ENCODE results near the gene TMED1. TPM values are rescaled to one million over a fixed set of nuclear protein-coding genes. Genes with fewer than 3 reads are reported as not detected.

Gene TMED1
- total and polyA plus RNA-seq, 2 donors from 2014 or later: 36.0 to 60.6 TPM

DNA sequence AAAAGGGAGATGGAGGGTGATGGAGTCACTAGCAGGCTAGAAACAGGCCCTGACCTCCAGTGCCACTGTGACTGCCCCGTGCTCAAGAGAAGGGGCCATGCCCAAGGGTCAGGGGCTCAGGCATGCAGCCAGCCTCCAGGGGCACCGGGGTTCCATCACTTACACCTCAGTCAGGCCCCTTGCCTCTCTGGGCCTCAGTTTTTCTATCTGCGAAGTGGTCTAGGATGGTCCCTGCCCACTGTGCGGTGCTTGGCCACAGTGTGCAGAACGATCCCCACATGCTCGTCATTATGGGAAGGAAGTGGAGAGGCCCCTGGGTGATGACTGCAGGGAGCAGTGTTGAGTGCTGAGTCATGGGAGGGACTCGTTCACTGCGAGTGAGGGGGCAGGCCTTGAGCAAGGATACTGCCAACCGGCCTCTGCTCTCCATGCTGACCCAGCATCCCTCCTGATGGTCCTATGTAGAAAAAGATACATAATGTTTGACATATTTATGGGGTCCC lies 23.1 kb downstream of the TMED1 start:
- intact Hi-C loops (cut with DNase I): no loop called here
- no peaks in the 10 kb centered on the region for H3K9me3 ChIP-seq (ENCODE audit: control insufficient read depth in 2 of 3, insufficient read depth in 1 of 3, low read length in 3 of 3)
- no peak overlapping the region for H3K27ac ChIP-seq (ENCODE audit: low read depth in 2 of 2, low read length in 2 of 2)
- DNase-seq: no peak
- no peak for FAIRE-seq
- no peak overlapping the region for H3K4me3 ChIP-seq (ENCODE audit: low read length in 3 of 3)
- H3K9ac ChIP-seq (ENCODE audit: low read length in 3 of 3): no peak overlapping the region
- TF ChIP-seq, protein P1, sequence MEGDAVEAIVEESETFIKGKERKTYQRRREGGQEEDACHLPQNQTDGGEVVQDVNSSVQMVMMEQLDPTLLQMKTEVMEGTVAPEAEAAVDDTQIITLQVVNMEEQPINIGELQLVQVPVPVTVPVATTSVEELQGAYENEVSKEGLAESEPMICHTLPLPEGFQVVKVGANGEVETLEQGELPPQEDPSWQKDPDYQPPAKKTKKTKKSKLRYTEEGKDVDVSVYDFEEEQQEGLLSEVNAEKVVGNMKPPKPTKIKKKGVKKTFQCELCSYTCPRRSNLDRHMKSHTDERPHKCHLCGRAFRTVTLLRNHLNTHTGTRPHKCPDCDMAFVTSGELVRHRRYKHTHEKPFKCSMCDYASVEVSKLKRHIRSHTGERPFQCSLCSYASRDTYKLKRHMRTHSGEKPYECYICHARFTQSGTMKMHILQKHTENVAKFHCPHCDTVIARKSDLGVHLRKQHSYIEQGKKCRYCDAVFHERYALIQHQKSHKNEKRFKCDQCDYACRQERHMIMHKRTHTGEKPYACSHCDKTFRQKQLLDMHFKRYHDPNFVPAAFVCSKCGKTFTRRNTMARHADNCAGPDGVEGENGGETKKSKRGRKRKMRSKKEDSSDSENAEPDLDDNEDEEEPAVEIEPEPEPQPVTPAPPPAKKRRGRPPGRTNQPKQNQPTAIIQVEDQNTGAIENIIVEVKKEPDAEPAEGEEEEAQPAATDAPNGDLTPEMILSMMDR (IDR thresholded peaks at IDR 0.05; ENCODE audit: borderline replicate concordance, extremely low read depth, insufficient read depth): no peak
- peaks cover 3 to 50% (median 14%) of the 10 kb centered on the region in 3 donors for H3K36me3 ChIP-seq (ENCODE audit: control insufficient read depth in 2 of 3, insufficient read depth in 3 of 3, low read length in 3 of 3)
- H3K27me3 ChIP-seq (ENCODE audit: control insufficient read depth, insufficient read depth, low read length): no peaks in the 10 kb centered on the region
- H3K4me1 ChIP-seq (ENCODE audit: control insufficient read depth in 2 of 3, insufficient read depth in 2 of 3, low read depth in 1 of 3, low read length in 3 of 3): no peaks in the 10 kb centered on the region

DNA sequence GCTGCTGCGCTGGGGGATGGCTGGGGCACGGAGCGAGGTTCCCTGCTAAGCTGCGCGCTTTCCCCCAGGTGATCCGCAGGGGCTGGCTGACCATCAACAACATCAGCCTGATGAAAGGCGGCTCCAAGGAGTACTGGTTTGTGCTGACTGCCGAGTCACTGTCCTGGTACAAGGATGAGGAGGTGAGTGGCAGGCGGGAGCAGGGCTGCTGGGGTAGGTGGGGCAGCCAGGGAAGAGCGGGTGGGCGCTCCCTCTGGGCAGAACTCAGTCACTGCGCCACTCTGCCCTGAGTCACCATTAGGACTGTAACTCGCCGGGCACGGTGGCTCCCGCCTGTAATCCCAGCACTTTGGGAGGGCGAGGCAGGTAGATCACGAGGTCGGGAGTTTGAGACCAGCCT lies 23.8 kb downstream of the TMED1 start:
- Histone ChIP-seq H3K27me3 (ENCODE audit: control insufficient read depth, insufficient read depth, low read length) (no peaks in the 10 kb centered on the region), H3K36me3 (ENCODE audit: control insufficient read depth in 2 of 3, insufficient read depth in 3 of 3, low read length in 3 of 3) (peaks cover 3 to 50% (median 14%) of the 10 kb centered on the region in 3 donors), H3K9me3 (ENCODE audit: control insufficient read depth in 2 of 3, insufficient read depth in 1 of 3, low read length in 3 of 3) (no peaks in the 10 kb centered on the region), H3K4me1 (ENCODE audit: control insufficient read depth in 2 of 3, insufficient read depth in 2 of 3, low read depth in 1 of 3, low read length in 3 of 3) (no peaks in the 10 kb centered on the region), H3K9ac (ENCODE audit: low read length in 3 of 3) (no peak overlapping the region), H3K4me3 (ENCODE audit: low read length in 3 of 3) (no peak overlapping the region), H3K27ac (ENCODE audit: low read depth in 2 of 2, low read length in 2 of 2) (no peak overlapping the region)
- TF ChIP-seq, protein P1 (IDR thresholded peaks at IDR 0.05; ENCODE audit: borderline replicate concordance, extremely low read depth, insufficient read depth): no peak
- intact Hi-C loops (cut with DNase I): no loop called here
- FAIRE-seq (no peak), DNase-seq (no peak)

DNA sequence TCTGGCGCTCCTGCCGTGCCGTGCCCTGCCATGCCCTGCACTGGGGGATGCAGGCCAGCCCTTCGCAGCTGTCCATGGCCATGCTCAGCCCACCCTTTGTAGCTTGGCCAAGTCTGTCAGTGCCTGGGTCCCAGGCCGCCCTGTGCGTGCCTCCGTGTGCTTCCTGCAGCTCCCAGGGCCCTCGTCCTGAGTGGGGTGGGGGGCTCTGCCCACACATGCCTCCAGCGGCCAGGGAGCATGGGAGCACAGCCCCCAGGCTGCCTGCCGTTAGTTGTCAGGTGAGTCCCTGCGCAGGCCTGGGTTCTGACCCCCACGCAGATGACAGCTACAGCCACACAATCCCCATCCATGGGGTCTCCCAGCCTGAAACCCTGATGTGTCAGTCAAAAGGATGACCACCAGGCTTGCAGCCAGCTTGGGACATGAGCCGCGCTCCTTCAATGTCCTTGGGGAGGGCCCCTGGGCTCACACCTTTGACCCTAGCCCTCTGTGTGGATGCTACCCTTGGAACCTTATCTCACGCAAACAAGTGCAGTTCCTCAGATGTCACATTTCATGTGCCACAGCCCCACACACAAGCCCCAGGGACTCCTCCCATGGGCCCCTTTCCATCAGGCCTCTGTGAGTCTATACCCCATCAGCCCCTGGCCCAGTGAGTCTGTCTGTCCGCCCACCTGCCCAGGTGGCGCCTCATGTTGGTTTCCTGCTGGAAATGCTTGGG lies 24.5 kb downstream of the TMED1 start:
- TF ChIP-seq, protein P1 (IDR thresholded peaks at IDR 0.05; ENCODE audit: borderline replicate concordance, extremely low read depth, insufficient read depth): no peak
- DNase-seq: no peak
- Histone ChIP-seq H3K9me3 (ENCODE audit: control insufficient read depth in 2 of 3, insufficient read depth in 1 of 3, low read length in 3 of 3) (no peaks in the 10 kb centered on the region), H3K36me3 (ENCODE audit: control insufficient read depth in 2 of 3, insufficient read depth in 3 of 3, low read length in 3 of 3) (peaks cover 3 to 50% (median 14%) of the 10 kb centered on the region in 3 donors), H3K4me3 (ENCODE audit: low read length in 3 of 3) (no peak overlapping the region), H3K27ac (ENCODE audit: low read depth in 2 of 2, low read length in 2 of 2) (no peak overlapping the region), H3K4me1 (ENCODE audit: control insufficient read depth in 2 of 3, insufficient read depth in 2 of 3, low read depth in 1 of 3, low read length in 3 of 3) (no peaks in the 10 kb centered on the region), H3K27me3 (ENCODE audit: control insufficient read depth, insufficient read depth, low read length) (no peaks in the 10 kb centered on the region), H3K9ac (ENCODE audit: low read length in 3 of 3) (no peak overlapping the region)
- intact Hi-C loops (cut with DNase I): no loop called here
- FAIRE-seq: no peak
